Left lobe of liver (tissue), 2 donors: Measurements from ENCODE around the gene ATP11A. TPM values are rescaled to one million over a fixed set of nuclear protein-coding genes. Genes with fewer than 3 reads are reported as not detected.
A peak's percentile ranks its signal among the peaks of the same experiment; 100 is the strongest.
"Not testable (repeated sequence)": the region's sequence is repeated elsewhere in the genome, so short reads cannot be mapped to it uniquely, and the experiment has no call there.

Experiments used
- ATAC-seq: fragments of 200-7000 bp; cut with Tn5 transposase; one replicate; pipeline ENCODE4 v1.9.1; 2020; ENCODE audit warnings: mild to moderate bottlenecking, moderate library complexity
- DNase-seq: peaks from one replicate; pipeline ENCODE4 v3.0.0-alpha.2; 2020; ENCODE audit warnings: low spot score
- total RNA-seq: library from RNA; stranded (reverse); gene quantifications from one replicate; pipeline ENCODE4 v1.2.1, GENCODE V29; 2021
- donor health status: DM: no; HTN: no; CAD: no; lungs with moderate emphysema.
- donor health status: DM: no; HTN: yes; CAD: no.

ATP11A gene
- total RNA-seq, 1 donor from 2014 or later, result 36.0 TPM

GRCh38 chr13:112708560-112709240, 18.9 kb downstream of the ATP11A start:
- no peak for DNase-seq
- no peak for ATAC-seq

GRCh38 chr13:112709316-112709715, 19.5 kb downstream of the ATP11A start:
- not testable (repeated sequence) for DNase-seq

DNA sequence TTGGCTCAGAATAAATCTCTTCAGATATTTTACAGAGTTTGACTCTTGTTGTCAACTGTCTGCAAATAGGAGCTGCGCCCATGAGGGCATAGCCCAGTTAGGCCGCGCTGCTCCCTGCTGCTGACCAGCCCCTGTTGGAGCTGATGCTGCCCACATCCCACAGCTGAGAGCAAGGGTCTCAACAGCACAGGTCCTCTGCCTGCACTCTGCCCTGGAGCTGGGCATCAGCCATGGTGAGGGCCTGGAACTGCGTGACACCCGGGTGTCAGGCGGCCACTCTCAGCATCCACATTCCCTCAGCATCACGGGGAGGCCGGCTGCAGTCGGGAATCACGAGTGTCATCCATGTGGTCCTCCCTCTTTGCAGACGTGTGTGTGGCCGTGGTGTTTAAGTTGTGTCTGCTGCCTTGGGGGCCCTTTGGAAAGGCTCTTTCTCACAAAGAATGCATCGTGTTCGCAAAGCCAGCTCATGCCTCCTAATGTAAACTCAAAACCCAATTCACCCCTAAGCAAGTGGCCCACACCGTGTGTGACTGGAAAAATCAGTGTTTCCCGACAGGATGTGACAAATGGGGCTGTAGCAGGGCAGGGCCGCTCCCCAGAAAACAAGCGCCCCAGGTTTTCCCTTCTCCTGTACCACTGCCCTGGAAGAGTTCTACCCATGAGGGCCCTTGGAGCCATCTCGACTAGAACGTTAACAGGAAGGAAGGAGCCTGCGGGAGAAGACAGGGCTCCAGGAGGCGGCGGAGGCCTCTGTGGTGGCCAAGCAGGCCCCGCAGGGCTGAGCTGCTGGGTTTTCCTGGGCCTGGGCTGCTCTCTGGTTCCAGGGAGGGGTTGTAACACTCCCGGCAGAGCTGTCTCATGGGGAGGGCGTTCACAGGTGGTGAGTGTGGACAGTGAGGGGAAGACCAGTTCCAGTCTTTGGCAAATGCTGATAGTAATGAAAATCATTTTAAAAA, 20.3 kb downstream of the ATP11A start:
- ATAC-seq (no peak), DNase-seq (no peak)

More at GRCh38 chr13:112709316-112709715, 19.5 kb downstream of the ATP11A start:
- not testable (repeated sequence) for ATAC-seq

- no peak for ATAC-seq
- DNase-seq, result no peak
Measured at GRCh38 chr13:112710855-112711527, 21.2 kb downstream of the ATP11A start.

GRCh38 chr13:112711528-112712265, 21.9 kb downstream of the ATP11A start:
- peak; percentile 86 for ATAC-seq
- peak; percentile 70 for DNase-seq

DNA sequence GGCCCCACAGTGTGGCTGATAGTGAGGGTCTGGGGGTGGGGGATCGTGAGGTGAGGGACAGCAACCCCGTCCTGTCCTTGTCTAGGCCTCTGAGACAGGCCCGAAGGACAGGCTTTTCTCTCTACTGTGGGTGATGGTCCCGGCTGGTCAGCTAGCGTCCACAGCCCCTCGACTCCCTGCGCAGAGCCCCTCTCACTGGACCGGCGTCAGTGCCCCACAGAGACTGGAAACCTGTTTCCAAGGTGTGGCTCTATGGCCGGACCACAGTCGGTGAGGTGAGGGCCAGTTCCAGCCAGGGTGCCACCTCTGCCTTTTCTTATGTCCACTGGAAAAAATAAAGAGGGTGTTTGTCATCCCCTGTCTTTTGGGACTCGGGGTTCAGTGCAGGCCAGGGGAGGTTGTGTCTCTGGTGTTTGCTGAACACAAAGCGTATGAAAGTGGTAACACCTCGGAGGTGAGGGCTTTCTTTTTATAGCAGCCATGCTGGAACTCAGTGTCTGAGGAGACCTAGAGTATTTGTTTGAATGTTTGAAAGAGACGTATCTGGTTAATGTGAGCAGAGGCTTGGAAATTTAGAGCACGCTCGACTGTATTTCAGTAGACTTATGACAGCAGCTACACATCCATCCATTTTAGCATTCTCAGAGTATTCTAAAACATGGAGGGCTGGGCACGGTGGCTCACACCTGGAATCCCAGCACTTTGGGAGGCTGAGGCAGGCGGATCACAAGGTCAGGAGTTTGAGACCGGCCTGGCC, 22.8 kb downstream of the ATP11A start:
- ATAC-seq, result no peak
- no peak for DNase-seq

DNA sequence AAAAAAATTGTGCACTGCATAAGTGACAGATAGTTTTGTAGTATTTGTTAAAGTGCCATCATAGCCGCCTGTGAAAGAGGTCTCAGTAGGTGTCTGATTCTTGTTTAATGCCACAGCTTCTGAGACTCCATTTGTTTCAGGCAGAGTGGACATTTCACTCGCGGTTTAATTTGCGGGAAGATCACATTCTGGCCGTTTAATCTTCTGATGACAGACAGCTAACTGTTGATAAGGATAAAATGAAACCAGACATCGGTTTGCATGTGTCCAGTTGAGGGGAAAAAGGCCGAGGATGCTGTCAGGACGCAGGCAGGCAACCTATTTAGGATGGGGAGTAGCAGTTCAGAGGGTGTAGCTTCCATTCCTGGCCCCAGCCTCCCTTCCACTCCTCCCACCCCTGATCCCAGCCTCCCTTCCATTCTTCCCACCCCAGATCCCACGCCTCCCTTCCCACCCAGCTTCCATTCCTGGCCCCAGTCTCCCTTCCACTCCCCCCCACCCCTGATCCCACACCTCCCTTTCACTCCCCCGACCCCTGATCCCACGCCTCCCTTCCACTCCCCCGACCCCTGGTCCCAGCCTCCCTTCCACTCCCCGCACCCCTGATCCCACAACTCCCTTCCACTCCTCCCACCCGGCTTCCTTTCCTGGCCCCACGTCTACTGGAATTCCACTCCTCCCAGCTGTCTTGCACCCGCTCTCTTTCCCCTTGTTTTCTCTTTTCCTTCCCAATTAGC, 23.8 kb downstream of the ATP11A start:
- ATAC-seq, result no peak
- DNase-seq, result no peak

DNA sequence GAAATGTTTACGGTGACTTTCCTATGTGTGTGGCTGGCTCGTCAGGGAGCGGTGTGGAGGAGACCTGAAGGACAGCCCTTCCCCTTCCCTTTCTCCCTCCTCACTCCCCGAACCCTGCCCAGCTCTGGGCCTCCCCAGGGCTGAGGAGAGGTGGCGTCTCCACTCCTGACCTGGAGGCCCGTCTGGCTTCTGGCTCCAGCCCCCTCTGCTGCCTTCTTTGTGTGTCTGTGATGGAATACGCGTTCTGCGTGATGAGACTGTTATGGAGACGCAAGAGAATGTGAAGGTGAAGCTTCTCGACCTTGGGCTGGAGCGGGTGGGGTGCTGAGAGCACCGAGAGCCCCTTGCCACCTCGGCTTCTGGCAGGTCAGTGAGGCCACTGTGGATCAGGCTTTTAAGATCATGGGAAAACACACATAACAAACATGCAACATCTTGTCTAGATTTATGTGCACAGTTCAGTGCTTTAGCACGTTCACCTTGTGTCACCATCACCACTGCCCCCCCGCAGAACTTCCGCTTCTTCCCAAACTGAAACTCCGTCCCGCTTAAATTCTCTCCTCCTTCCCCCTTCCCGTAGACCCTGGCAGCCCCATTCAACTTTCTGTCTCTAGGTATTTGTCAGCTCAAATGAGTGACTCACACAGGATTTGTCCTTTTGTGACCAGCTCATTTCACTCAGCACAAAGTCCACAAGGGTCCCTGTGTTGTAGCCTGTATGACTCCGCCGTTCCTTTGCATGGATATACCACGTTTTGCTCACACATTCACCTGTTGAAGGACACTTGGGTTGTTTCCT, 24.7 kb downstream of the ATP11A start:
- ATAC-seq (no peak), DNase-seq (no peak)

DNA sequence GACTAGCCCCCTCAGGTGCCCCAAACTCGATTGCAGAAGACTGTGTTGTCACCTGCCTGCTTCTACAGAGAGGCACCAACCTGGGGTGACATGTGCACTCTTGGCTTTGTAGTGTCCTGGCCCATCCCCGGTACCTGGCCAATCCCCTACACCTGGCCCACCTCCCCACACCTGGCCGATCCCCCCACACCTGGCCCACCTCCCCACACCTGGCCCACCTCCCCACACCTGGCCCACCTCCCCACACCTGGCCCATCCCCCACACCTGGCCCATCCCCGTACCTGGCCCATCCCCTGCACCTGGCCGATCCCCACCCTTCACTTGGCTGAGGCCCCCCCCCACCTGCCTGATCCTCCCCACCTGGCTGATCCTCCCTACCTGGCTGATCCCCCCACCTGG, 25.4 kb downstream of the ATP11A start:
- DNase-seq, result no peak
- no peak for ATAC-seq

- no peak for ATAC-seq
- DNase-seq, result no peak
Measured at GRCh38 chr13:112715715-112716460, 26.1 kb downstream of the ATP11A start.

- ATAC-seq (no peak), DNase-seq (no peak)
Measured at GRCh38 chr13:112716461-112716820, 26.6 kb downstream of the ATP11A start.

DNA sequence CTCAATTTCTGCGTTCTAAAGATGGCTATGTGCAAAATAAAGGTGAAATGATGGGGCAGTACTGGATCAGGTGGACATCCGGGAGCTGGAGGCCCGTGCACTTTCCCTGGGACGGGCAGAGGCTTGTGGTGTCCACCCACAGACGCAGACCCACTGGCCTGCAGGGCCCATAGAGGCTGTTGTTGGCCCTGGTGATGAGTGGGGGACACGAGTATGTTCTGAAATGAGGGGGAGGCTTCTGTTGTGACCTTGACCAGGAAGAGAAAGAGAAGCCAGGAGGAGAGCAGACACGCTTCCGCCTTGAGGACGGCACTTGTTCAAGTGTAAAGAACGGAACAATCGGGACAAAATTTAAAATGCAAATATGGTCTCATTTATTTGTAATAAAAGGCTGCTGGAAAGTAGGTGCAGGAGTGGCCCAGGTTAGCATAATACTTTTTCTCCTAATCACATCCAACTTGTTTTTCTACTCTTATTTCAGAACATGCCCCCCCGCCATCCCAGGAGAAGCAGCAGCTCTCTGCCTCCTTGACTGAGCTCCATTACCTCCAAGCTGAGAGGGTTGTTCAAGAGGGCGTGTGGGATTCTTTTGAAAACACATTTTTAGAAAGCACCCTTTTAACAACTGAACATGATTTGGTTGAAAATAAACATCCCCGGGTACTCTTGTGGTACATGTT, 27.1 kb downstream of the ATP11A start:
- ATAC-seq (no peak), DNase-seq (no peak)

GRCh38 chr13:112718318-112718717, 28.5 kb downstream of the ATP11A start:
- no peak for ATAC-seq
- DNase-seq, result no peak

GRCh38 chr13:112719016-112719415, 29.2 kb downstream of the ATP11A start:
- DNase-seq (no peak), ATAC-seq (no peak)

DNA sequence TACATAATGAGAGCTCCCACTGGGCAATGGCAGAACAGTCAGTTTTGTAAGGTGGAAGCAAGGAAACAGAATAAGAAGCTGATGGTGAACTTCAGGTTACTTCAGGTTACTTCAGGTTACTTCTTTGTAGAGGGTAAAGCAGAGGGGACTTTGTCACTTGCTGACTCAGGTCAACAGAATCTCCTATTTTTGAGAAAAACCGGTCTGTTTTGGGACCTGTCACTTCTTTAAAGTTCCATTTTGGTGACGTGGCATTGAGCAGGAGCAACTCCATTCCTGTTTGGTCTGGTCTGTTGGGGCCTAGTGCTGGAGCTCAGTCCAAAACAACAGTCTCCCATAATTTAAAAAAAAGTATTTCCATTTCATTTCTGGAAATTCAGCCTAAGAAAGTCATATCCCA, 29.7 kb downstream of the ATP11A start:
- no peak for DNase-seq

GRCh38 chr13:112720251-112720650, 30.4 kb downstream of the ATP11A start:
- ATAC-seq (no peak), DNase-seq (no peak)

More for the DNA sequence above, 29.7 kb downstream of the ATP11A start:
- no peak for ATAC-seq

- DNase-seq (no peak), ATAC-seq (no peak)
Measured at GRCh38 chr13:112720814-112721197, 31.0 kb downstream of the ATP11A start.
